Measurements from ENCODE around the gene PTPRN2. TPM values are rescaled to one million over a fixed set of nuclear protein-coding genes. Genes with fewer than 3 reads are reported as not detected.

Gene PTPRN2
- total and polyA plus RNA-seq, 9 of the 15 experiments (the other 6 are each of a cell fraction or from before 2014, with no cell fraction given) = not detected

- TF ChIP-seq MGA (IDR thresholded peaks at IDR 0.05) (no peak), EZH2 (IDR thresholded peaks at IDR 0.05; ENCODE audit: borderline replicate concordance, low read depth, low read length) (no peak), ZNF24 (IDR thresholded peaks at IDR 0.05) (no peak), TSC22D4 (tag; IDR thresholded peaks at IDR 0.05) (peak; percentile 87; the same call in 1 of the 2 replicates), RBM39 (optimal IDR thresholded peaks at IDR 0.05; ENCODE audit: low read depth, low read length) (no peak), ZNF140 (CRISPR knock-in tag; IDR thresholded peaks at IDR 0.05) (no peak), CTBP1 (IDR thresholded peaks at IDR 0.05; ENCODE audit: borderline replicate concordance) (no peak), USF2 (CRISPR knock-in tag; IDR thresholded peaks at IDR 0.05) (no peak), ZBTB43 (CRISPR knock-in tag; IDR thresholded peaks at IDR 0.05) (no peak), POU5F1 (IDR thresholded peaks at IDR 0.05; ENCODE audit: borderline replicate concordance, low read depth, low read length, partially characterized antibody) (no peak), HDAC8 (tag; IDR thresholded peaks at IDR 0.05) (no peak), HNRNPLL (IDR thresholded peaks at IDR 0.05; ENCODE audit: low read depth, low read length, poor library complexity, severe bottlenecking) (no peak), CHD2 (IDR thresholded peaks at IDR 0.05; ENCODE audit: low read depth, low read length) (no peak), PHB2 (IDR thresholded peaks at IDR 0.05; ENCODE audit: low read depth) (no peak)
Observed at GRCh38 chr7:158048569-158048968, 539.1 kb downstream of the PTPRN2 start (continued).
